22Rv1 (cell line): ENCODE data around the gene CDC14A.

Source experiments
- H3K27ac ChIP-seq: fragments of 450-650 bp; 2 replicates; pipeline ENCODE4 v1.5.1; 2017
- CTCF ChIP-seq: fragments of 450-650 bp; IDR thresholded peaks from 2 replicates; pipeline ENCODE4 v1.5.1; 2017; ENCODE audit warnings: mild to moderate bottlenecking
- ZFX ChIP-seq: fragments of 450-650 bp; IDR thresholded peaks from 2 replicates; pipeline ENCODE4 v1.6.1; 2017; ENCODE audit warnings: antibody characterized with exemption, borderline replicate concordance

The CDC14A gene

GRCh38 chr1:100482167-100482566 lies 129.9 kb downstream of the CDC14A start:
- no peak overlapping the region for H3K27ac ChIP-seq
- TF ChIP-seq ZFX (no peak), CTCF (no peak)

DNA sequence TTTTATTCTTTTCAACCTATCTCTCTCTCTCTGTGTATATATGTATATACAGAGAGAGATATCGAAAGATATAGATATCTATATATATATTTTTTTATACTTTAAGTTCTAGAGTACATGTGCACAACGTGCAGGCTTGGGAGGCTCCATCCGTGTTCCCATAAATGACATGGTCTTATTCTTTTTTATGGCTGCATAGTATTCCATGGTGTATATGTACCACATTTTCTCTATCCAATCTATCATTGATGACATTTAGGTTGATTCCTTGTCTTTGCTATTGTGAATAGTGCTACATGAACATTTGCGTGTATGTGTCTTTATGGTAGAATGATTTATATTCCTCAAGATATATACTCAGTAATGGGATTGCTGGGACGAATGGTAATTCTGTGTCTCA lies 130.4 kb downstream of the CDC14A start:
- TF ChIP-seq ZFX (no peak), CTCF (no peak)
- no peak overlapping the region for H3K27ac ChIP-seq

GRCh38 chr1:100483230-100483629 lies 130.9 kb downstream of the CDC14A start:
- TF ChIP-seq ZFX (no peak), CTCF (no peak)
- H3K27ac ChIP-seq = no peak overlapping the region

GRCh38 chr1:100485855-100486258 lies 133.6 kb downstream of the CDC14A start:
- TF ChIP-seq CTCF (no peak), ZFX (no peak)
- peak overlapping the region; percentile 77 for H3K27ac ChIP-seq

DNA sequence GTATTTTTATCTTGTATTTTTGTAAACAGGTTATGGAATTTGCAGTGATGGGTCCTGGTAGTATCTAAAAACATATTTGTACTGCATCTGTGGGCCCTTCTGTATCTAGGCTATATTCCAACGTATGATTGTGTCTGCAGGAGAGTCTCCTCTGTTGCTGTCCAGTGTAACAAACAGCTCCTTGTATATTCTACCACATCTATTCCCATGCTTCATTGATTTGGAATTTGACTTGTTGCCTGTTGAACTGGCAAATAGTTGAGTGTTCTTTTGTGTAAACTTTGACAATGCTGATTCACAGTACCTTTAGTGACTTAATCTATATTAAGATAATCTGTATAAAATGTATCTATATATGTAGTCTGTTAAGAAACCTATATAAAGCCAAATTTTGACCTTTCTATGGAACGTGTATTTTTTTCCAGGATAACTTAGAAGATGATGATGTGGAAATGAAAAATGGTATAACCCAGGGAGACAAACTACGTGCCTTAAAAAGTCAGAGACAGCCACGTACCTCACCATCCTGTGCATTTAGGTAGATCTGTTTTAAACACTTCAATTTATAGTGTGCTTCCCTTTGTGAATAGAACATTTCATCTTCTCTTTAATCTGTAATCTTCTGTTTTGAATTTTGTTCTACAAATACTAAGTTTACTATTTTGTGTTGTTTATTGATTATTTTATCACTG lies 142.2 kb downstream of the CDC14A start:
- H3K27ac ChIP-seq = 0 out of 2 replicates have a peak overlapping the region, but pooled peaks have one; percentile 12
- no peak for TF ChIP-seq ZFX
- no peak for TF ChIP-seq CTCF

GRCh38 chr1:100496896-100497295 lies 144.6 kb downstream of the CDC14A start:
- TF ChIP-seq ZFX (no peak), CTCF (no peak)
- H3K27ac ChIP-seq = no peak overlapping the region

- no peak overlapping the region for H3K27ac ChIP-seq
Measured at GRCh38 chr1:100497796-100498195, 145.5 kb downstream of the CDC14A start.

More at GRCh38 chr1:100497796-100498195, 145.5 kb downstream of the CDC14A start:
- TF ChIP-seq ZFX (no peak), CTCF (no peak)
